H1 (cell line): ENCODE data around the gene PFN2. TPM values are rescaled to one million over a fixed set of nuclear protein-coding genes. Genes with fewer than 3 reads are reported as not detected.

Experiments
- CTCF ChIA-PET: fragments of 300-600 bp; sonication (Branson Sonifier 250); formaldehyde crosslinking; loops from one replicate; lab custom pipeline; 2021; ENCODE audit not compliant: partially characterized antibody; lab: Charles Lee
- POLR2A ChIA-PET: fragments of 300-600 bp; sonication (Branson Sonifier 250); formaldehyde crosslinking; loops from one replicate; lab custom pipeline; 2021; ENCODE audit warnings: inconsistent platforms; ENCODE audit not compliant: partially characterized antibody; lab: Charles Lee
- DNase-seq, 2 experiments: peaks; one replicate each; pipeline versions ENCODE4 v3.0.0 to v3.0.0-alpha.2; 2010 to 2022; ENCODE audit warnings: low spot score in 2 of 2, low read depth in 1 of 2, mixed read lengths in 1 of 2
- FAIRE-seq: peaks from 2 replicates; lab custom pipeline; 2011; peaks lifted over from hg19 to GRCh38; lab: Jason Lieb, UNC
- H2AFZ ChIP-seq: 2 replicates; pipeline ENCODE4 v1.8.1; 2012; ENCODE audit warnings: low read length, inconsistent platforms
- H2AK5ac ChIP-seq: 2 replicates; pipeline ENCODE4 v1.6.1; 2013; ENCODE audit warnings: low read depth, low read length
- H2BK120ac ChIP-seq: replicated peaks from 2 replicates; pipeline ENCODE3; 2013; ENCODE audit warnings: low read depth, low read length, inconsistent platforms
- H2BK12ac ChIP-seq: 2 replicates; pipeline ENCODE4 v1.6.1; 2013; ENCODE audit warnings: low read depth, low read length
- H2BK15ac ChIP-seq: 2 replicates; pipeline ENCODE4 v1.6.1; 2013; ENCODE audit warnings: low read length
- H2BK20ac ChIP-seq: 2 replicates; pipeline ENCODE4 v1.6.1; 2013; ENCODE audit warnings: low read length
- H2BK5ac ChIP-seq: 2 replicates; pipeline ENCODE4 v1.6.1; 2013; ENCODE audit warnings: low read depth, low read length
- H3K14ac ChIP-seq: 2 replicates; pipeline ENCODE4 v1.6.1; 2013; ENCODE audit warnings: inconsistent platforms; ENCODE audit not compliant: insufficient read length
- H3K18ac ChIP-seq: 2 replicates; pipeline ENCODE4 v1.6.1; 2013; ENCODE audit warnings: low read length; ENCODE audit errors: extremely low read depth
- H3K23ac ChIP-seq: 2 replicates; pipeline ENCODE4 v1.6.1; 2013; ENCODE audit warnings: inconsistent platforms; ENCODE audit not compliant: insufficient read length
- H3K23me2 ChIP-seq: 2 replicates; pipeline ENCODE4 v1.6.1; 2013; ENCODE audit warnings: low read depth, low read length
- H3K27ac ChIP-seq: 2 replicates; pipeline ENCODE4 v1.6.1; 2011; ENCODE audit warnings: low read depth, low read length, inconsistent platforms
- H3K27me3 ChIP-seq, 4 experiments: replicated peaks in 1 of 4; 1 replicate in 1 of 4; 2 replicates in 3 of 4; pipeline versions ENCODE4 v1.6.1 to v1.8.1; 2011 to 2013; ENCODE audit warnings: low read length in 3 of 4, mild to moderate bottlenecking in 3 of 4, inconsistent platforms in 2 of 4, mixed read lengths in 2 of 4, moderate library complexity in 1 of 4; ENCODE audit not compliant: control insufficient read depth in 3 of 4, insufficient read depth in 3 of 4; ENCODE audit errors: extremely low read depth in 1 of 4
- H3K36me3 ChIP-seq, 4 experiments: 2 replicates each; pipeline versions ENCODE4 v1.6.1 to v1.8.1; 2011 to 2013; ENCODE audit warnings: mild to moderate bottlenecking in 4 of 4, low read length in 3 of 4, moderate library complexity in 2 of 4, control low read depth in 1 of 4, inconsistent platforms in 1 of 4; ENCODE audit not compliant: insufficient read depth in 4 of 4, control insufficient read depth in 2 of 4
- H3K4ac ChIP-seq: replicated peaks from 2 replicates; pipeline ENCODE3; 2013; ENCODE audit warnings: low read length, low read depth, mixed read lengths, inconsistent platforms; ENCODE audit not compliant: insufficient read length
- H3K4me1 ChIP-seq, 4 experiments: replicated peaks in 1 of 4; 1 replicate in 1 of 4; 2 replicates in 3 of 4; pipeline versions ENCODE4 v1.6.1 to v1.8.1; 2011 to 2013; ENCODE audit warnings: low read length in 3 of 4, inconsistent platforms in 2 of 4, mixed read lengths in 1 of 4; ENCODE audit not compliant: insufficient read depth in 4 of 4, control insufficient read depth in 3 of 4
- H3K4me2 ChIP-seq, 2 experiments: 2 replicates each; pipeline versions ENCODE4 v1.6.1 to v1.8.1; 2011 to 2013; ENCODE audit warnings: low read depth in 2 of 2, low read length in 2 of 2, control low read depth in 1 of 2, inconsistent platforms in 1 of 2, mild to moderate bottlenecking in 1 of 2; ENCODE audit not compliant: insufficient read depth in 1 of 2
- H3K4me3 ChIP-seq, 4 experiments: fragments of 200-600, 300-600 bp in 1 of 4; sonication (generic), shearing (Covaris generic), sonication (Bioruptor Twin) in 1 of 4; 2 replicates each; pipeline versions ENCODE4 v1.5.1 to v1.8.1; 2011 to 2016; ENCODE audit warnings: low read length in 4 of 4, low read depth in 3 of 4, control low read depth in 2 of 4, inconsistent platforms in 2 of 4, mild to moderate bottlenecking in 2 of 4, mixed read lengths in 1 of 4, moderate library complexity in 1 of 4; ENCODE audit not compliant: insufficient read depth in 2 of 4; ENCODE audit errors: extremely low read depth in 1 of 4
- H3K56ac ChIP-seq: replicated peaks from 2 replicates; pipeline ENCODE3; 2013; ENCODE audit warnings: low read depth, mild to moderate bottlenecking, mixed read lengths, low read length, inconsistent platforms; ENCODE audit not compliant: insufficient read length
- H3K79me1 ChIP-seq: 2 replicates; pipeline ENCODE4 v1.6.1; 2013; ENCODE audit warnings: low read depth, low read length, control low read depth
- H3K79me2 ChIP-seq, 2 experiments: 2 replicates each; pipeline versions ENCODE4 v1.6.1 to v1.8.1; 2012 to 2013; ENCODE audit warnings: low read length in 2 of 2, mild to moderate bottlenecking in 2 of 2, inconsistent platforms in 1 of 2; ENCODE audit not compliant: insufficient read depth in 2 of 2, control insufficient read depth in 1 of 2
- H3K9ac ChIP-seq, 4 experiments: replicated peaks in 1 of 4; 1 replicate in 1 of 4; 2 replicates in 3 of 4; pipeline versions ENCODE4 v1.6.1 to v1.8.1; 2011 to 2013; ENCODE audit warnings: low read depth in 3 of 4, low read length in 3 of 4, control low read depth in 2 of 4, mild to moderate bottlenecking in 2 of 4, moderate library complexity in 2 of 4, inconsistent platforms in 1 of 4; ENCODE audit errors: extremely low read depth in 1 of 4
- H3K9me3 ChIP-seq, 2 experiments: 2 replicates each; pipeline versions ENCODE4 v1.6.1 to v1.8.1; 2012 to 2013; ENCODE audit warnings: mild to moderate bottlenecking in 2 of 2, moderate library complexity in 2 of 2, control low read depth in 1 of 2, inconsistent platforms in 1 of 2, low read depth in 1 of 2, low read length in 1 of 2, mixed read lengths in 1 of 2; ENCODE audit not compliant: insufficient read depth in 2 of 2
- H4K20me1 ChIP-seq, 2 experiments: replicated peaks in 1 of 2; 2 replicates each; pipeline versions ENCODE3 to v1.8.1; 2011 to 2013; ENCODE audit warnings: inconsistent platforms in 2 of 2, low read length in 2 of 2, mild to moderate bottlenecking in 1 of 2; ENCODE audit not compliant: insufficient read depth in 2 of 2, control insufficient read depth in 1 of 2
- H4K5ac ChIP-seq: 2 replicates; pipeline ENCODE4 v1.6.1; 2013; ENCODE audit warnings: low read length, low read depth, mixed read lengths, inconsistent platforms; ENCODE audit not compliant: insufficient read length
- H4K8ac ChIP-seq: 2 replicates; pipeline ENCODE4 v1.8.0; 2013; ENCODE audit warnings: mild to moderate bottlenecking, moderate library complexity, low read length, inconsistent platforms; ENCODE audit not compliant: insufficient read depth; ENCODE audit errors: extremely low read depth
- H4K91ac ChIP-seq: replicated peaks from 2 replicates; pipeline ENCODE3; 2013; ENCODE audit warnings: low read length, mixed read lengths, inconsistent platforms; ENCODE audit not compliant: insufficient read length
- BACH1 ChIP-seq: IDR thresholded peaks from 2 replicates; pipeline ENCODE4 v1.6.1; 2012; ENCODE audit warnings: low read length, improper control_type of control experiment
- BCL11A ChIP-seq, 2 experiments: IDR thresholded peaks; one replicate each; pipeline ENCODE4 v1.6.1; 2011; ENCODE audit warnings: low read depth in 2 of 2, low read length in 2 of 2, mild to moderate bottlenecking in 2 of 2
- BRCA1 ChIP-seq: IDR thresholded peaks from 2 replicates; pipeline ENCODE4 v1.6.1; 2012; ENCODE audit warnings: low read depth, low read length, improper control_type of control experiment
- CBX8 ChIP-seq: fragments of 300-800, 300-1000 bp; sonication (generic); IDR thresholded peaks from 2 replicates; pipeline ENCODE4 v1.7.1; 2016; ENCODE audit warnings: low read depth, low read length, borderline replicate concordance
- CHD2 ChIP-seq: IDR thresholded peaks from 2 replicates; pipeline ENCODE4 v1.6.1; 2012; ENCODE audit warnings: low read length, improper control_type of control experiment
- JUN ChIP-seq: IDR thresholded peaks from 2 replicates; pipeline ENCODE4 v1.6.1; 2011; ENCODE audit warnings: low read depth, mild to moderate bottlenecking, improper control_type of control experiment, low read length
- NANOG ChIP-seq: IDR thresholded peaks from 2 replicates; pipeline ENCODE4 v1.6.1; 2011; ENCODE audit warnings: low read length, low read depth, mild to moderate bottlenecking, inconsistent platforms; ENCODE audit not compliant: insufficient read depth, poor library complexity, severe bottlenecking
- TBP ChIP-seq: IDR thresholded peaks from 2 replicates; pipeline ENCODE4 v1.6.1; 2011; ENCODE audit warnings: low read depth, low read length, improper control_type of control experiment
- YY1 ChIP-seq: IDR thresholded peaks from 2 replicates; pipeline ENCODE4 v1.6.1; 2011; ENCODE audit warnings: low read depth, mild to moderate bottlenecking, low read length
- polyA plus RNA-seq, 7 experiments: library from polyadenylated mRNA; depleted of rRNA in 3 of 7; stranded (reverse) in 5 of 7; unstranded in 2 of 7; fragments of >200 nt in 5 of 7; fragments of 200-250 nt in 2 of 7; gene quantifications; 1 replicate in 5 of 7; 2 replicates in 1 of 7; 4 replicates in 1 of 7; pipeline versions ENCODE4 v1.2.1 to v1.2.3, GENCODE V29; 2011 to 2013; ENCODE audit warnings: missing spikeins in 2 of 7, mixed read lengths in 2 of 7
- total RNA-seq: library from RNA; stranded (reverse); fragmentation: NEBNext Ultra II Directional; extraction: Animal tissue kit (Norgen Biotek cat#: 25700); gene quantifications from 2 replicates; pipeline ENCODE4 v1.2.1, GENCODE V29; 2021
- TF ChIP-seq, protein P1 (sequence below): IDR thresholded peaks from 2 replicates; pipeline ENCODE4 v1.6.1; 2011; ENCODE audit warnings: low read depth, mild to moderate bottlenecking, low read length; ENCODE audit not compliant: insufficient read depth

PFN2 gene
- total and polyA plus RNA-seq, 2 of the 8 experiments (the other 6 are each of a cell fraction or from before 2014, with no cell fraction given) = 175 to 311 TPM

DNA sequence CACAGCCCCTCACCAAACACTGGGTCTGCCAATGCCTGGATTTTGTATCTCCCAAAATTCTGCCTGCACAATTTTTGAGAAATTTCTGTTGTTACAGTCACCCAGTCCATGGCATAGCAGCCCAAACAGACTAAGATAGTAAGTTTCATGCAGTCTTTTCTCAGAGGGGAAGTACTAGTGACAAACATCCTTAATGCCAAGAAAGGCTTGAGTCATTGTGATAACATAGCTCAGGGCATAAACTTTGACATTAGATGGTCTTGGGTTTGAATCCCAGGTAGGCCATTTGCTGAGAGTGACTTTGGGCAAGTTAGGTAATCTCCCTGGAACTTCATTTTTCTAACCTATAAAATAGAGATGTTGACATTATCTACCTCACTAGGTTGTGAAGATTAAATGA, 36.1 kb upstream of the PFN2 start:
- no peak overlapping the region for H3K4me3 ChIP-seq
- no peak overlapping the region for H4K91ac ChIP-seq
- H4K8ac ChIP-seq = no peak overlapping the region
- no peak overlapping the region for H3K23ac ChIP-seq
- no peaks in the 10 kb centered on the region for H3K36me3 ChIP-seq
- H3K18ac ChIP-seq = no peak overlapping the region
- no peaks in the 10 kb centered on the region for H3K4me1 ChIP-seq
- no peak for TF ChIP-seq TBP
- TF ChIP-seq CBX8 = no peak
- TF ChIP-seq NANOG = no peak
- TF ChIP-seq, protein P1, sequence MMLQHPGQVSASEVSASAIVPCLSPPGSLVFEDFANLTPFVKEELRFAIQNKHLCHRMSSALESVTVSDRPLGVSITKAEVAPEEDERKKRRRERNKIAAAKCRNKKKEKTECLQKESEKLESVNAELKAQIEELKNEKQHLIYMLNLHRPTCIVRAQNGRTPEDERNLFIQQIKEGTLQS = no peak
- no peak for TF ChIP-seq JUN
- TF ChIP-seq BCL11A (IDR thresholded peaks at IDR 0.05; ENCODE audit: low read depth in 2 of 2, low read length in 2 of 2) = no peak
- no peak for TF ChIP-seq BRCA1
- no peak for TF ChIP-seq CHD2
- no peak for TF ChIP-seq BACH1
- TF ChIP-seq YY1 = no peak
- TF ChIP-seq, all 59 proteins: peak for 0
- CTCF ChIA-PET = interaction anchor here (1.0 to 2.2 kb wide), 3 partner anchors 12 to 48 kb away, joined by 3 to 12 read pairs (median 3); no protein-coding TSS in a partner anchor
- Histone ChIP-seq H2AK5ac (no peak overlapping the region), H3K79me2 (no peaks in the 10 kb centered on the region), H2BK120ac (no peak overlapping the region), H3K9ac (no peak overlapping the region), H3K4me2 (no peak overlapping the region), H3K14ac (no peak overlapping the region), H3K27me3 (no peaks in the 10 kb centered on the region), H2BK5ac (no peak overlapping the region), H4K20me1 (no peaks in the 10 kb centered on the region), H3K56ac (no peak overlapping the region), H4K5ac (no peak overlapping the region), H2BK20ac (no peak overlapping the region), H3K27ac (no peak overlapping the region), H2BK12ac (no peak overlapping the region), H3K4ac (no peak overlapping the region), H3K23me2 (no peaks in the 10 kb centered on the region), H3K79me1 (no peaks in the 10 kb centered on the region), H3K9me3 (no peaks in the 10 kb centered on the region), H2BK15ac (no peak overlapping the region), H2AFZ (no peak overlapping the region)
- POLR2A ChIA-PET = no interaction called here
- no peak for FAIRE-seq
- no peak for DNase-seq
